Psoas muscle (tissue), 8 donors: Measurements from ENCODE around the gene ECT2L. TPM values are rescaled to one million over a fixed set of nuclear protein-coding genes. Genes with fewer than 3 reads are reported as not detected.
"Not testable (repeated sequence)": the region's sequence is repeated elsewhere in the genome, so short reads cannot be mapped to it uniquely, and the experiment has no call there.

Source experiments
- ATAC-seq, 4 donors: fragments of 200-7000 bp; cut with Tn5 transposase; one replicate each; pipeline ENCODE4 v1.9.1; 2020; ENCODE audit warnings: moderate library complexity in 3 of 4, mild to moderate bottlenecking in 2 of 4
- DNase-seq, 2 donors: peaks; one replicate each; pipeline ENCODE4 v3.0.0-alpha.2; 2020
- H3K27ac ChIP-seq: fragments of 200-600 bp; one replicate; pipeline ENCODE4 v1.8.0; 2022
- H3K27me3 ChIP-seq, 3 donors: fragments of 200-600 bp in 1 of 3; one replicate each; pipeline versions ENCODE4 v1.6.1 to v1.8.0; 2013 to 2022; ENCODE audit warnings: low read length in 2 of 3, mild to moderate bottlenecking in 2 of 3, moderate library complexity in 1 of 3; ENCODE audit not compliant: insufficient read depth in 3 of 3
- H3K36me3 ChIP-seq, 2 donors: fragments of 200-600 bp in 1 of 2; one replicate each; pipeline versions ENCODE4 v1.6.1 to v1.8.0; 2013 to 2022; ENCODE audit warnings: low read depth in 1 of 2, mild to moderate bottlenecking in 1 of 2, moderate library complexity in 1 of 2; ENCODE audit not compliant: insufficient read depth in 1 of 2
- H3K4me1 ChIP-seq: fragments of 200-600 bp; one replicate; pipeline ENCODE4 v1.8.0; 2022
- H3K4me3 ChIP-seq: fragments of 200-600 bp; one replicate; pipeline ENCODE4 v1.8.0; 2022; ENCODE audit warnings: mild to moderate bottlenecking
- H3K9me3 ChIP-seq: fragments of 200-600 bp; one replicate; pipeline ENCODE4 v1.8.0; 2022
- CTCF ChIP-seq: fragments of 200-600 bp; IDR thresholded peaks from one replicate; pipeline ENCODE4 v1.8.0; 2022; ENCODE audit warnings: antibody characterized with exemption
- WGBS, 3 donors: extraction: QIAGEN DNeasy Blood & Tissue Kit; methylation state at CpG; one replicate each; pipeline versions ENCODE4 v1.1.6 to v1.1.7; 2013; 5-methylcytosine and 5-hydroxymethylcytosine counted together
- intact Hi-C, 2 donors: fragments of 100-400 bp; cut with DNase I; formaldehyde crosslinking; loops; one replicate each; pipeline versions ENCODE4 v1.11.0 to v1.14.2; 2022
- polyA plus RNA-seq, 3 donors: library from polyadenylated mRNA; stranded (reverse); fragments of 200-250 nt; gene quantifications; one replicate each; pipeline ENCODE4 v1.2.3, GENCODE V29; 2013
- total RNA-seq, 4 donors: library from RNA; stranded (reverse); fragmentation: NEBNext Ultra II Directional in 2 of 4; extraction: Animal tissue kit (Norgen Biotek cat#: 25700) in 2 of 4; gene quantifications; one replicate each; pipeline versions ENCODE4 v1.2.1 to v1.2.4, GENCODE V29; 2021 to 2023
- donor health status: healthy with polysubstance abuse.
- donor health status: DM: no; HTN: no; CAD: no; lungs with moderate emphysema.
- donor health status: Bipolar disorder and iron deficiency.
- donor health status: healthy.
- donor health status: DM: yes; HTN: yes; CAD: no.
- donor health status: DM: no; HTN: no; CAD: no.
- donor health status: DM: no; HTN: no; CAD: no.
- donor health status: DM: yes; HTN: yes; CAD: no.

ECT2L gene
- total and polyA plus RNA-seq, 7 donors, result under 0.01 TPM; not detected in 6

GRCh38 chr6:138923561-138923960 is 127.7 kb downstream of the ECT2L start:
- DNase-seq, result no peak
- peaks cover 0 to 62% of the 10 kb centered on the region in 2 donors for H3K36me3 ChIP-seq
- no peaks in the 10 kb centered on the region for H3K27me3 ChIP-seq
- no peak for ATAC-seq
- no peak overlapping the region for H3K27ac ChIP-seq
- H3K4me3 ChIP-seq, result no peak overlapping the region
- TF ChIP-seq CTCF, result no peak
- no peaks in the 10 kb centered on the region for H3K9me3 ChIP-seq
- intact Hi-C loops, result no loop called here
- no peaks in the 10 kb centered on the region for H3K4me1 ChIP-seq

GRCh38 chr6:138925806-138926205 is 129.9 kb downstream of the ECT2L start:
- peaks cover 0 to 61% of the 10 kb centered on the region in 2 donors for H3K36me3 ChIP-seq

GRCh38 chr6:138926579-138926978 is 130.7 kb downstream of the ECT2L start:
- WGBS, 3 donors, result 92 to 94% (median 94%) methylated on average over 3 of the region's 3 CpGs
- no peak for TF ChIP-seq CTCF
- Histone ChIP-seq H3K36me3 (peaks cover 0 to 56% of the 10 kb centered on the region in 2 donors), H3K27ac (no peak overlapping the region), H3K4me3 (no peak overlapping the region), H3K9me3 (no peaks in the 10 kb centered on the region), H3K4me1 (no peaks in the 10 kb centered on the region), H3K27me3 (no peaks in the 10 kb centered on the region)
- no peak for DNase-seq
- no peak for ATAC-seq
- intact Hi-C loops, result no loop called here

More at GRCh38 chr6:138925806-138926205, 129.9 kb downstream of the ECT2L start:
- Histone ChIP-seq H3K9me3 (no peaks in the 10 kb centered on the region), H3K4me1 (no peaks in the 10 kb centered on the region), H3K27ac (no peak overlapping the region), H3K27me3 (no peaks in the 10 kb centered on the region), H3K4me3 (no peak overlapping the region)
- intact Hi-C loops, result no loop called here
- 86 to 91% (median 88%) methylated on average over 2 of the region's 2 CpGs for WGBS, 3 donors
- ATAC-seq (no peak), DNase-seq (no peak)
- no peak for TF ChIP-seq CTCF

- Histone ChIP-seq H3K9me3 (no peaks in the 10 kb centered on the region), H3K36me3 (peaks cover 0 to 52% of the 10 kb centered on the region in 2 donors), H3K4me1 (no peaks in the 10 kb centered on the region), H3K4me3 (no peak overlapping the region), H3K27ac (no peak overlapping the region), H3K27me3 (no peaks in the 10 kb centered on the region)
- intact Hi-C loops, result no loop called here
- WGBS, 3 donors, result 92 to 97% (median 96%) methylated on average over 1 of the region's 1 CpG
- DNase-seq (no peak), ATAC-seq (no peak)
- no peak for TF ChIP-seq CTCF
Observed at GRCh38 chr6:138931660-138932059, 135.8 kb downstream of the ECT2L start.

- H3K27ac ChIP-seq, ATAC-seq, DNase-seq, intact Hi-C loops, H3K27me3 ChIP-seq, H3K9me3 ChIP-seq, H3K4me3 ChIP-seq, H3K4me1 ChIP-seq: not testable (repeated sequence)
- H3K36me3 ChIP-seq, result peaks cover 0 to 47% of the 10 kb centered on the region in 2 donors
- 95 to 100% (median 96%) methylated on average over 1 of the region's 1 CpG for WGBS, 3 donors
Observed at GRCh38 chr6:138936873-138937272, 141.0 kb downstream of the ECT2L start.
